HG03575 (cell line): ENCODE data around the gene ZRANB1.
"Not testable (repeated sequence)": the region's sequence is repeated elsewhere in the genome, so short reads cannot be mapped to it uniquely, and the experiment has no call there.

Experiments
- ATAC-seq: cut with Tn5 transposase; IDR thresholded peaks from one replicate; pipeline ENCODE4 v1.9.1; 2021; ENCODE audit not compliant: unreplicated experiment, insufficient number of reproducible peaks, low FRiP score; ENCODE audit errors: extremely low read depth

Gene ZRANB1

DNA sequence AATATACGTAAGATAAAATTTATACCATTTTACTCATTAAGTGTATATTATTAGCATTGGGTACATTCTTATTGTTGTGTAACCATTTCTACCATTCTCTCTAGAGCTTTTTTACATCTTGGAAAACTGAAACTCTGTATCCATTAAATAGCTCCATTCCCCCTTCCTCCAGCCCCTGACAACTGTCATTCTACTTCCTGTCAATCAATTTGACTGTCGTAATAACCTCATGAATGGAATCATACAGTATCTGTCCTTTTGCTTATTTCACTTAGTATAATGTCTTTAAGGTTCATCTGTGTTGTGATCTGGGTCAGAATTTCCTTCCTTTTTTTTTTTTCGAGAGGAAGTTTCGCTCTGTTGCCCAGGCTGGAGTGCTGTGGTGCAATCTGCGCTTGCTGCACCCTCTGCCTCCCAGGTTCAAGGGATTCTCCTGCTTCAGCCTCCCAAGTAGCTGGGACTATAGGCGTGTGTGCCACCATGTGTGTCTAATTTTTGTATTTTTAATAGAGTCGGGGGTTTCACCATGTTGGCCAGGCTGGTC is 15.6 kb downstream of the ZRANB1 start:
- ATAC-seq: no peak

- no peak for ATAC-seq
Measured at GRCh38 chr10:124959564-124959963, 17.6 kb downstream of the ZRANB1 start.

DNA sequence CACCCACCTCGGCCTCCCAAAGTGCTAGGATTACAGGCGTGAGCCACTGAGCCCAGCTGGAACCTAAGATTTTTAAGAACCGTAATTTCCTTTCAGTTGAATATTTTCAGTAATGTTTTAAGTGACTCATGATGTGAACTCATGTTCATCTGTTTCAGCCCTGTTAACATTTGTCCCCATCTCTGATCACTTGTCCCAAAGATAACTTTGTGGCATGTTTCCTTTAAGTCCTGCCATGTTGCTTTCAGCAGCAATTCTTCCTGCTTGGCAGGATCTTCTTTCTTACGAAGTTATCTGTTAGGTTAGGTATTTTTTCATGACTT is 19.3 kb downstream of the ZRANB1 start:
- ATAC-seq: no peak

GRCh38 chr10:124962421-124962820 is 20.5 kb downstream of the ZRANB1 start:
- ATAC-seq: no peak

DNA sequence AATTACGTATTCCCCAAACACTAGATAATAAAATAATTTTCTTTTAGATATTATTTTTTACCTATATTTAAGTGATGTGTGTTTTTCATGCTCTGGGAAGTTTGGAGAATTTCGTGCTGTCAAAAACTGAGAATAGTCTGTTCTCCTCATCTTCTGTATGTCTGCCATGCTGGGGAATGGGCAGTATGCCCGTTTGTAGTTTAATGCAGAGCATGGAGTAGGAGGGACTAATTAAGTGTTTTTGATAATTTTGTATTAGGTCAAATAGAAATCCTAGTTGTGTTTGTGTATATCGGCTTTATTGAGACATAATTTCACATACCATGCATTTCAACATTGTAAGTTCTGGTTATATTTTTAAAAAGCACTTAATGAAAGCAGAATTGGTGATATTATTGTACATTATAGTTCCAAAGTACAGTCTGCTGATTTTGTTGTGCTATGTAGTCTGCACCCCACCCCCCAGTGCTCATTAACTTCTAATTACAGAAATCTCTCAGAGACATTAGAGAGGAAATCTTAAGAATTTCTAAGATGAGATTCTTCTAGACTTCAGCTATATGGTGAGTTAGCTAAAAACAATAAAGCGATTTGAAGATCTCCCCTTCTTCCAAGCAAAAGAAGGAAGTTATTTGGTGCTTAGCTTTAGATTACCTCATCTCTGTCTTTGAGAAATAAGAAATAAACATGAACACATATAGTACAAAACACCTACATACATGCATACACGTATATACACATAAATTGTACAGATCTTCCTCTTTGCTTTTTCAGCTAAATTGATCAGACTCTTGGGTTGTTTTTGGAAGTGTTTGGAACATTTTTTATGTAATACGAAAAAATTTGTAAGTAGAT is 22.2 kb downstream of the ZRANB1 start:
- ATAC-seq: no peak

GRCh38 chr10:124966008-124966407 is 24.1 kb downstream of the ZRANB1 start:
- ATAC-seq: no peak

- no peak for ATAC-seq
Measured at GRCh38 chr10:124967255-124967654, 25.3 kb downstream of the ZRANB1 start.

GRCh38 chr10:124971276-124971675 is 29.4 kb downstream of the ZRANB1 start:
- ATAC-seq: no peak

DNA sequence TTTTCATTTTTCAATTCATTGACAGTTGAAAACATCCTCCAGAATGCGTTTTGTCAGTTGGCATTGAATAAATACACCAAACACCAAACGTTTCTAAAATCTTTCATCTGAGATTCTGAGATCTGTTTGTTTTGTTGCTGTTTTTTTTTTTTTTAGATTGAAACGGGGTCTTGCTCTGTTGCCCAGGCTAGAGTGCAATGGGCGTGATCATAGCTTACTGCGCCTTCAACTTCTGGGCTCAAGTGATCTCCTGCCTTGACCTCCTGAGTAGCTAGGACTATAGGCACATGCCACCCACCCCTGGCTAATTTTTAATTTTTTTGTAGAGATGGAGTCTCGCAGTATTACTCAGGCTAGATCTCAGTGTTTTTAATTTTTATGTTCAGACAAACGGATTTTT is 30.7 kb downstream of the ZRANB1 start:
- ATAC-seq: no peak

DNA sequence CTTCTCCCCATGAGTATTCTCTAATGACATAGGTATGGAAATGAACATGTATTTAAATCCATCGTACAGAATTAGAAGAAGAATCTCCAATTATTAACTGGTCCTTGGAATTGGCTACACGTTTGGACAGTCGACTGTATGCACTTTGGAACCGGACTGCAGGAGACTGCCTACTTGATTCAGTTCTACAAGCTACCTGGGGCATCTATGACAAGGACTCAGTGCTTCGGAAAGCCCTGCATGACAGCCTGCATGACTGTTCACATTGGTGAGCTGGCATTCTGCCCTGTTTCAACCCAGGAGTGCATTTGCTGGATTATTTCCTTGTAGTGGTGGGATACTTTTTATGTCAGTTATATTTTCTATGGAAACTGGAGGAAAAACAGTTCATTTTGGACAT is 32.2 kb downstream of the ZRANB1 start:
- ATAC-seq: no peak

GRCh38 chr10:124975977-124976514 is 34.1 kb downstream of the ZRANB1 start:
- no peak for ATAC-seq

DNA sequence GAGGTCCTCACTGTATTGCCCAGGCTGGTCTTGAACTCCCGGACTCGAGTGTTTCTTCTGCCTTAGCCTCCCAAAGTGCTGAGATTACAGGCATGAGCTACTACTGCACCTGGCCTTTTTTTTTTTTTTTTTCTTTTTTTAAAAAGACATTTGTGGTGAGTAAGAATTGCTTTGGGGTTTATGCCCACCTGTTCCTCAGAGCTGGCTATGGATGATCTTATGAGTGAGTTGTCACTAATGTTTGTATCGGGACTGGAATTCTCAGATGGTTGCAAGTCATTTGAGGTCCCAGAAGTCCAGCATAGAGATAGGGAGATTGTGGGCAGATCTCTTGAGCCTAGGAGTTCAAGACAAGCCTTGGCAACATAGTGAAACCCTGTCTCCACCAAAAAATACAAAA is 35.2 kb downstream of the ZRANB1 start:
- no peak for ATAC-seq

- no peak for ATAC-seq
Measured at GRCh38 chr10:124977648-124978375, 35.9 kb downstream of the ZRANB1 start.

DNA sequence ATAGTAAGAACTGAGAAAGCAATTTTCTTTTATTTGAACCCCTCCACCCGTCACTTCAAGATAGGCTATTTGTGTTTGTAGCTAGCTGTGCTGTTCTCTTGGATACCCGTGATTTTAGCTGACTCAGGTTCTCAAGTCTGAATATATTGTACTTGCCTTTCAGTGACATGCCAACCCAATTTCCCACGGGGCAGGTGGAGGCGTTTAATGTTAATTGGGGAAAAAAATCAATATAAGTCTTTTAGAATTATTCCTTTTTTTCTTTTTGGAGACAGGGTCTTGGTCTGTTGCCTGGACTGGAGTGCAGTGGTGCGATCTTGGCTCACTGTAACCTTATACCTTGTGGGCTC is 36.4 kb downstream of the ZRANB1 start:
- no peak for ATAC-seq

DNA sequence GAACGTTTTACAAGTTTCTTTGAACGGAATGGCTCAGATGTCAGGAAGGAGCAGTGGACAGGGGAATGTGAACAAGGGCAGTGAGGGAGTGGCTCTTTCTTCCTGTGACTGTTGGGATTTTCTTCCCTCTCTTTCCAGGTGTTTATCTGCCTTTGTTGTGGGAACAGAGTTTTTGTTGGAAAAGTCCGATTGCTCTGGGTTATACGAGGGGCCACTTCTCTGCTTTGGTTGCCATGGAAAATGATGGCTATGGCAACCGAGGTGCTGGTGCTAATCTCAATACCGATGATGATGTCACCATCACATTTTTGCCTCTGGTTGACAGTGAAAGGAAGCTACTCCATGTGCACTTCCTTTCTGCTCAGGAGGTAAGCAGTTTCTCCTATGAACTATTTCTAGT is 41.4 kb downstream of the ZRANB1 start:
- ATAC-seq: no peak

DNA sequence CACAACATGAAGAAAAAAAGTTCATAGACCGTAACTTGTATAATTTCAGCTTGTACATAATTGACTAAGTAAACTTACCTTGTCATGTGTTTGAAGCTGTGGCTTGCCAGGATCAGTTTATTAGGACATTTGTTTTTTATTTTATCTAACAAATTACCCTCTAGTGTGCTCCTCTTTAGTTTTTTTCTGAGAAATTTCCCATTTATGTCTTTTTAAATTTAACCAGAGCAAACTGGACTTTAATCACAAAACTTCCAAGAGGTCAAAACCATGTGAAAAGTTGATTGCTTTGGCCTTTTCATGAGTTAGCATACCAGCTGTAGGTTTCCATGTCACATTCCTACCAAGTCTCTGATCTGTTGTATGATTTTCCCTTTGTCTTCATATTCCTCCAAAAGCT is 42.5 kb downstream of the ZRANB1 start:
- no peak for ATAC-seq

DNA sequence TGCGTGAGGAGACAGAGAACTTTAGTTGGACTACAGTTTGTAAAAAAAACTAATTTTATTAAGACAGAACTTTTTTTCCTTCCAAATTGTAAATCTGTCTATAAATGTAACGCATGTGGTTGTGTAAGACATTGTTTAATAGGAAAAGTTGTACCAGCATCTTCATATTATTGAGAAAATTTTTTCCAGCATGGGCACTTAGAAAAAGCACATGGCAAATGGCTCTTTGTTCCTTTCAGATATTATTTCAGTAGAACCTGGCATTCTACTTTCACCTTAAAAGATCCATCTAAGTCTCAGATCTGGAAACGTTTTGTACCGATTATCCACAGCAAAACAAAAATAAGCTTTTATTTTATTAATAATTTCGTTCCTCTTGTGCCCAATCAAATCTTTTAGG is 43.2 kb downstream of the ZRANB1 start:
- ATAC-seq: no peak

DNA sequence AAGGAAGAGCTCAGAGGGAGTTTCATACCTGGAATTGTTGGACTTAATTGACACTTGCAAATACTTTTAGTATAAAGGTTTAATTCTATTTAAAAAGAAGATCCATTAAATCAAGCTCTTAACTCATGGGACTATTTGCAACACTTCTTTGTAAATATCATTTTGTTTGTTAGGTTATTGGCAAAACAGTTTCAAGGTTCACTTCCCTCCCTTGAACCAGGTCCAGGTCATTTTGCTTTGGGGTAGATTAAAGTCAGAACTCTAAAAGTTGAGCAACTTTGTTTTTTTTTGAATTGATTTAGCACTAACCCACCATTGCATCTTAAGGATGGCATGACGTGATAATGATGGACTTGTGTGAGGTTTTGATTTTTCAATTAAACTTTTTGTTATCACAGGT is 45.9 kb downstream of the ZRANB1 start:
- ATAC-seq: no peak

DNA sequence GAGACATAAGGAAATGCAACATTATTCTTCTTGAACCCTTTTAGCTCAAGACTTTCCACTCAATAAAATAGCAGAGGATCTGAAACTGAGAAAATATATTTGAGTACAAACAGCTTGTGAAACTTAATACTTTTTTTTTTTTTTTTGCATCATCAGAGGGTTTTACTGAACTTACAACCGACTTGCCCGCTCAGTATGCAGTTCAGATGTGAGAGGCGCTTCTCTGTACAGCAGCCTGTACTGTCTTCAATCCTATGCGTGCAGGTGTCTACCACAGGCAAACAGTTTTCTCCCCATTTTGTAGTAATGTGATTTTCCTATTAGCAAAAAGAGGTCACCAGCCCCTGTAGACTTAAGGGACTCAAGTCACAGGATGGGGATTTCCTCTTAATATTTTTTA is 46.8 kb downstream of the ZRANB1 start:
- not testable (repeated sequence) for ATAC-seq

GRCh38 chr10:124989526-124989925 is 47.6 kb downstream of the ZRANB1 start:
- ATAC-seq: no peak
